RPMI7951 (cell line): ENCODE data around the gene MB21D2. TPM values are rescaled to one million over a fixed set of nuclear protein-coding genes. Genes with fewer than 3 reads are reported as not detected.
"Not testable (repeated sequence)": the region's sequence is repeated elsewhere in the genome, so short reads cannot be mapped to it uniquely, and the experiment has no call there.

Experiments used
- DNase-seq: peaks from one replicate; pipeline ENCODE4 v3.0.0-alpha.2; 2012; ENCODE audit warnings: low read depth
- total RNA-seq: library from RNA; depleted of rRNA; stranded (reverse); fragments of >200 nt; shearing (Covaris generic); gene quantifications from 2 replicates; pipeline ENCODE4 v1.2.3, GENCODE V29; 2014; rRNA removed

MB21D2 gene
- total RNA-seq, result 8.8 and 8.9 TPM in 2 replicates

- DNase-seq, result peak; percentile 85
Measured at GRCh38 chr3:192917404-192918274, at the start of gene MB21D2. TSS of gene MB21D2 (minus strand) at chr3:192917856. CDS start at chr3:192917840, 16 bp downstream.

- DNase-seq, result not testable (repeated sequence)
Measured at GRCh38 chr3:192964959-192965719, 47.5 kb upstream of the MB21D2 start.

- no peak for DNase-seq
Measured at GRCh38 chr3:192959773-192960172, 42.1 kb upstream of the MB21D2 start.

GRCh38 chr3:192958219-192958872 lies 40.7 kb upstream of the MB21D2 start:
- no peak for DNase-seq

GRCh38 chr3:192957441-192958021 lies 39.9 kb upstream of the MB21D2 start:
- peak; percentile 84 for DNase-seq

GRCh38 chr3:192953926-192954325 lies 36.3 kb upstream of the MB21D2 start:
- no peak for DNase-seq

- no peak for DNase-seq
Measured at GRCh38 chr3:192947421-192947820, 29.8 kb upstream of the MB21D2 start.

- no peak for DNase-seq
Measured at GRCh38 chr3:192943393-192943792, 25.7 kb upstream of the MB21D2 start.

GRCh38 chr3:192942625-192943024 lies 25.0 kb upstream of the MB21D2 start:
- no peak for DNase-seq

- DNase-seq, result peak; percentile 71
Measured at GRCh38 chr3:192940129-192940528, 22.5 kb upstream of the MB21D2 start.

- peak; percentile 42 for DNase-seq
Measured at GRCh38 chr3:192935441-192935840, 17.8 kb upstream of the MB21D2 start.

- DNase-seq, result no peak
Measured at GRCh38 chr3:192933779-192934460, 16.3 kb upstream of the MB21D2 start.

- DNase-seq, result no peak
Measured at GRCh38 chr3:192933259-192933658, 15.6 kb upstream of the MB21D2 start.

GRCh38 chr3:192931825-192932224 lies 14.2 kb upstream of the MB21D2 start:
- no peak for DNase-seq

GRCh38 chr3:192930577-192930976 lies 12.9 kb upstream of the MB21D2 start:
- DNase-seq, result no peak

GRCh38 chr3:192929755-192930547 lies 12.3 kb upstream of the MB21D2 start:
- DNase-seq, result no peak

- DNase-seq, result no peak
Measured at GRCh38 chr3:192929146-192929545, 11.5 kb upstream of the MB21D2 start.

- DNase-seq, result no peak
Measured at GRCh38 chr3:192928720-192929119, 11.1 kb upstream of the MB21D2 start.

GRCh38 chr3:192928016-192928415 lies 10.4 kb upstream of the MB21D2 start:
- no peak for DNase-seq

- no peak for DNase-seq
Measured at GRCh38 chr3:192927016-192927415, 9.4 kb upstream of the MB21D2 start.
